Fibroblast of mammary gland (primary cell): ENCODE measurements around the gene AP2M1.

ENCODE experiments used
- DNase-seq: peaks from one replicate; pipeline ENCODE4 v3.0.0-alpha.2; 2010; ENCODE audit warnings: low read depth
- H3K4me3 ChIP-seq: 2 replicates; pipeline ENCODE4 v1.5.1; 2011; ENCODE audit warnings: low read depth, mild to moderate bottlenecking, low read length, moderate library complexity; ENCODE audit not compliant: control insufficient read depth
- CTCF ChIP-seq: conservative IDR thresholded peaks from 2 replicates; pipeline ENCODE4 v1.5.1; 2011; ENCODE audit warnings: low read depth, low read length, inconsistent platforms; ENCODE audit not compliant: control insufficient read depth, insufficient read depth

The AP2M1 gene

GRCh38 chr3:184209146-184209923 is 34.7 kb downstream of the AP2M1 start:
- H3K4me3 ChIP-seq = no peak overlapping the region
- no peak for TF ChIP-seq CTCF
- no peak for DNase-seq

- TF ChIP-seq CTCF = no peak
- no peak for DNase-seq
- no peak overlapping the region for H3K4me3 ChIP-seq
Measured at GRCh38 chr3:184211297-184211696, 36.6 kb downstream of the AP2M1 start.

- TF ChIP-seq CTCF = no peak
- DNase-seq = no peak
- no peak overlapping the region for H3K4me3 ChIP-seq
Measured at GRCh38 chr3:184211718-184212117, 37.1 kb downstream of the AP2M1 start.

GRCh38 chr3:184218814-184219213 is 44.2 kb downstream of the AP2M1 start:
- TF ChIP-seq CTCF = no peak
- H3K4me3 ChIP-seq = no peak overlapping the region
- no peak for DNase-seq

GRCh38 chr3:184222521-184222920 is 47.9 kb downstream of the AP2M1 start:
- TF ChIP-seq CTCF = no peak
- no peak for DNase-seq
- no peak overlapping the region for H3K4me3 ChIP-seq

- no peak for TF ChIP-seq CTCF
Measured at GRCh38 chr3:184223946-184224345, 49.3 kb downstream of the AP2M1 start.

More at GRCh38 chr3:184223946-184224345, 49.3 kb downstream of the AP2M1 start:
- no peak overlapping the region for H3K4me3 ChIP-seq
- DNase-seq = no peak
